Measurements from ENCODE around the gene GOLT1A. TPM values are rescaled to one million over a fixed set of nuclear protein-coding genes. Genes with fewer than 3 reads are reported as not detected.

Gene GOLT1A
- total and polyA plus RNA-seq, 2 of the 8 experiments (the other 6 are each of a cell fraction or from before 2014, with no cell fraction given) = 7.5 to 8.5 TPM

Other genes starting within 250 kb of the GOLT1A start
- gene SOX13, start 140.9 kb downstream of the GOLT1A start, total RNA-seq (2021; fragmentation: NEBNext Ultra II Directional; extraction: Animal tissue kit (Norgen Biotek cat#: 25700)) = 173 and 180 TPM in 2 replicates
- gene SOX13, start 140.9 kb downstream of the GOLT1A start, polyA plus RNA-seq (2011; rRNA removed) = 113 and 169 TPM in 2 replicates
- gene ETNK2, start 61.9 kb downstream of the GOLT1A start, total RNA-seq (2021; fragmentation: NEBNext Ultra II Directional; extraction: Animal tissue kit (Norgen Biotek cat#: 25700)) = 20.1 and 23.1 TPM in 2 replicates
- gene ETNK2, start 61.9 kb downstream of the GOLT1A start, polyA plus RNA-seq (2011; rRNA removed) = 24.5 and 26.7 TPM in 2 replicates
- not detected in 2 replicates for gene REN, start 47.7 kb downstream of the GOLT1A start, total RNA-seq (2021; fragmentation: NEBNext Ultra II Directional; extraction: Animal tissue kit (Norgen Biotek cat#: 25700))
- gene REN, start 47.7 kb downstream of the GOLT1A start, polyA plus RNA-seq (2011; rRNA removed) = 0.05 and 0.11 TPM in 2 replicates
- gene KISS1, start 17.5 kb downstream of the GOLT1A start, total RNA-seq (2021; fragmentation: NEBNext Ultra II Directional; extraction: Animal tissue kit (Norgen Biotek cat#: 25700)) = 0.88 TPM in 1 of 2 replicates, not detected in the other
- 0.71 and 0.83 TPM in 2 replicates for gene KISS1, start 17.5 kb downstream of the GOLT1A start, polyA plus RNA-seq (2011; rRNA removed)
- gene PLEKHA6, start 145.9 kb upstream of the GOLT1A start, total RNA-seq (2021; fragmentation: NEBNext Ultra II Directional; extraction: Animal tissue kit (Norgen Biotek cat#: 25700)) = 17.0 and 20.2 TPM in 2 replicates
- 4.8 and 7.6 TPM in 2 replicates for gene PLEKHA6, start 145.9 kb upstream of the GOLT1A start, polyA plus RNA-seq (2011; rRNA removed)
- gene PPP1R15B, start 197.8 kb upstream of the GOLT1A start, total RNA-seq (2021; fragmentation: NEBNext Ultra II Directional; extraction: Animal tissue kit (Norgen Biotek cat#: 25700)) = 70.1 and 72.2 TPM in 2 replicates
- gene PPP1R15B, start 197.8 kb upstream of the GOLT1A start, polyA plus RNA-seq (2011; rRNA removed) = 14.4 and 20.0 TPM in 2 replicates